PC-9 (cell line): ENCODE measurements around the gene DOK3. TPM values are rescaled to one million over a fixed set of nuclear protein-coding genes. Genes with fewer than 3 reads are reported as not detected.

Source experiments
- BruUV-seq: library from RNA; stranded (reverse); fragments of 400-500 nt; replicated peaks from 2 replicates; lab custom pipeline; 2021; lab: Mats Ljungman, UMichigan
- CTCF ChIA-PET: fragments of 300-600 bp; sonication (Branson Sonifier 250); formaldehyde crosslinking; loops from one replicate; lab custom pipeline; 2022; ENCODE audit warnings: antibody characterized with exemption; lab: Charles Lee
- POLR2A ChIA-PET: fragments of 300-600 bp; sonication (Branson Sonifier 250); formaldehyde crosslinking; loops from one replicate; lab custom pipeline; 2022; ENCODE audit warnings: antibody characterized with exemption; ENCODE audit not compliant: unreplicated experiment; lab: Charles Lee
- DNase-seq, 2 experiments: peaks; one replicate each; pipeline versions ENCODE4 v3.0.0 to v3.0.0-alpha.2; 2015 to 2022; ENCODE audit warnings: mixed read lengths in 1 of 2
- H2AFZ ChIP-seq: fragments of 200-600 bp; sonication (generic); 2 replicates; pipeline ENCODE4 v1.8.1; 2017; ENCODE audit warnings: antibody characterized with exemption
- H3F3A ChIP-seq: fragments of 200-600 bp; sonication (generic); 2 replicates; pipeline ENCODE4 v1.8.1; 2017; ENCODE audit warnings: antibody characterized with exemption, mild to moderate bottlenecking, low read depth; ENCODE audit not compliant: insufficient read depth
- H3K27ac ChIP-seq: fragments of 200-600 bp; sonication (generic); 2 replicates; pipeline ENCODE4 v1.6.1; 2016; ENCODE audit warnings: mixed run types
- H3K27me3 ChIP-seq: fragments of 200-600 bp; sonication (generic); 2 replicates; pipeline ENCODE4 v1.6.1; 2016; ENCODE audit warnings: low read depth, mixed run types; ENCODE audit not compliant: insufficient read depth
- H3K36me3 ChIP-seq: fragments of 200-600 bp; sonication (generic); 2 replicates; pipeline ENCODE4 v1.6.1; 2016; ENCODE audit warnings: low read depth, mixed run types
- H3K4me1 ChIP-seq: fragments of 200-600 bp; sonication (generic); replicated peaks from 2 replicates; pipeline ENCODE4 v1.6.1; 2016; ENCODE audit warnings: mixed run types; ENCODE audit not compliant: insufficient read depth
- H3K4me2 ChIP-seq: fragments of 200-600 bp; sonication (generic); 2 replicates; pipeline ENCODE4 v1.6.1; 2017; ENCODE audit warnings: mixed run types
- H3K4me3 ChIP-seq: fragments of 200-600 bp; sonication (generic); 2 replicates; pipeline ENCODE4 v1.6.1; 2016; ENCODE audit warnings: mixed run types
- H3K79me2 ChIP-seq: fragments of 200-600 bp; sonication (generic); 2 replicates; pipeline ENCODE4 v1.6.1; 2017; ENCODE audit warnings: low read depth, mixed run types
- H3K9me2 ChIP-seq: fragments of 200-600 bp; sonication (generic); 2 replicates; pipeline ENCODE4 v1.8.1; 2017; ENCODE audit warnings: mild to moderate bottlenecking; ENCODE audit not compliant: insufficient read depth
- H3K9me3 ChIP-seq: fragments of 200-600 bp; sonication (generic); 2 replicates; pipeline ENCODE4 v1.8.1; 2016; ENCODE audit warnings: low read depth; ENCODE audit not compliant: insufficient read depth
- H4K20me1 ChIP-seq: fragments of 200-600 bp; sonication (generic); 2 replicates; pipeline ENCODE4 v1.8.1; 2017; ENCODE audit not compliant: insufficient read depth
- CTCF ChIP-seq: fragments of 200-600 bp; sonication (generic); conservative IDR thresholded peaks from 2 replicates; pipeline ENCODE4 v1.6.1; 2017; ENCODE audit warnings: mixed run types, antibody characterized with exemption, mild to moderate bottlenecking, moderate library complexity
- EZH2 ChIP-seq: fragments of 200-600 bp; sonication (generic); IDR thresholded peaks from 2 replicates; pipeline ENCODE4 v1.8.0; 2017; ENCODE audit warnings: antibody characterized with exemption, low read depth
- intact Hi-C: fragments of 100-400 bp; cut with micrococcal nuclease; formaldehyde crosslinking; loops from one replicate; pipeline ENCODE4 v1.10.0; 2022; ENCODE audit not compliant: unreplicated experiment
- total RNA-seq: library from RNA; stranded (reverse); gene quantifications from 2 replicates; pipeline ENCODE4 v1.2.3, GENCODE V29; 2021

The DOK3 gene
- total RNA-seq, 1 experiment from 2014 or later: 12.2 TPM

- H3K36me3 ChIP-seq: peaks cover 5% of the 10 kb centered on the region; the same call in 1 of the 2 replicates
- CTCF ChIA-PET: no interaction called here
- H3K9me3 ChIP-seq: no peaks in the 10 kb centered on the region
- H3K79me2 ChIP-seq: peaks cover 12% of the 10 kb centered on the region
- peaks cover 10% of the 10 kb centered on the region for H3K4me1 ChIP-seq
- no peak overlapping the region for H3K27ac ChIP-seq
- no peaks in the 10 kb centered on the region for H3K27me3 ChIP-seq
- no peak for DNase-seq
- TF ChIP-seq EZH2 (no peak), CTCF (no peak)
- intact Hi-C loops: no loop called here
- H4K20me1 ChIP-seq: no peaks in the 10 kb centered on the region
- no peak overlapping the region for H3K4me2 ChIP-seq
- no peaks in the 10 kb centered on the region for H3K9me2 ChIP-seq
- no TSS peak for BruUV-seq
- POLR2A ChIA-PET: no interaction called here
- no peak overlapping the region for H3K4me3 ChIP-seq
- H2AFZ ChIP-seq: no peak overlapping the region
- no peaks in the 10 kb centered on the region for H3F3A ChIP-seq
Observed at GRCh38 chr5:177511181-177511580, 1.6 kb upstream of the DOK3 start.

GRCh38 chr5:177510567-177511053 lies 984 bp upstream of the DOK3 start:
- CTCF ChIA-PET: no interaction called here
- H3K9me2 ChIP-seq: no peaks in the 10 kb centered on the region
- H3K4me2 ChIP-seq: no peak overlapping the region
- no peak overlapping the region for H3K27ac ChIP-seq
- H3K4me1 ChIP-seq: peaks cover 5% of the 10 kb centered on the region
- peaks cover 3% of the 10 kb centered on the region; the same call in 1 of the 2 replicates for H3K36me3 ChIP-seq
- no peaks in the 10 kb centered on the region for H3K9me3 ChIP-seq
- no peak overlapping the region for H2AFZ ChIP-seq
- DNase-seq: no peak
- intact Hi-C loops: no loop called here
- peaks cover 6% of the 10 kb centered on the region for H3K79me2 ChIP-seq
- no TSS peak for BruUV-seq
- H4K20me1 ChIP-seq: no peaks in the 10 kb centered on the region
- H3F3A ChIP-seq: no peaks in the 10 kb centered on the region
- H3K4me3 ChIP-seq: no peak overlapping the region
- no peak for TF ChIP-seq CTCF
- TF ChIP-seq EZH2: no peak
- POLR2A ChIA-PET: no interaction called here
- H3K27me3 ChIP-seq: no peaks in the 10 kb centered on the region

GRCh38 chr5:177509991-177510566 lies 453 bp upstream of the DOK3 start:
- no peak overlapping the region for H3K27ac ChIP-seq
- CTCF ChIA-PET: no interaction called here
- no TSS peak for BruUV-seq
- no peak overlapping the region for H3K4me2 ChIP-seq
- H3K4me3 ChIP-seq: no peak overlapping the region
- POLR2A ChIA-PET: no interaction called here
- no peaks in the 10 kb centered on the region for H3K4me1 ChIP-seq
- H2AFZ ChIP-seq: no peak overlapping the region
- H3K9me3 ChIP-seq: no peaks in the 10 kb centered on the region
- intact Hi-C loops: no loop called here
- H3K79me2 ChIP-seq: peaks cover 1% of the 10 kb centered on the region; the same call in 1 of the 2 replicates
- H4K20me1 ChIP-seq: no peaks in the 10 kb centered on the region
- no peaks in the 10 kb centered on the region for H3K36me3 ChIP-seq
- no peaks in the 10 kb centered on the region for H3K9me2 ChIP-seq
- TF ChIP-seq CTCF (no peak), EZH2 (no peak)
- no peaks in the 10 kb centered on the region for H3F3A ChIP-seq
- H3K27me3 ChIP-seq: no peaks in the 10 kb centered on the region
- no peak for DNase-seq
